CD8-positive, alpha-beta memory T cell (primary cell): ENCODE data around the gene EPS15. TPM values are rescaled to one million over a fixed set of nuclear protein-coding genes. Genes with fewer than 3 reads are reported as not detected.

Source experiments
- CTCF ChIA-PET: fragments of 350-600 bp; sonication (Branson Sonifier 250); formaldehyde crosslinking; loops from one replicate; lab custom pipeline; 2021; ENCODE audit warnings: antibody characterized with exemption; lab: Charles Lee
- POLR2A ChIA-PET: fragments of 350-600 bp; sonication (Branson Sonifier 250); formaldehyde crosslinking; loops from one replicate; lab custom pipeline; 2021; ENCODE audit warnings: antibody characterized with exemption; lab: Charles Lee
- DNase-seq, 5 donors: peaks; one replicate each; pipeline versions ENCODE4 v3.0.0 to v3.0.0-alpha.2; 2020 to 2022; ENCODE audit warnings: mixed read lengths in 1 of 5
- H3K27ac ChIP-seq: one replicate; pipeline ENCODE4 v1.7.0; 2013; ENCODE audit warnings: low read depth, mild to moderate bottlenecking, low read length, moderate library complexity
- H3K27me3 ChIP-seq: 2 replicates; pipeline ENCODE4 v1.7.0; 2013; ENCODE audit warnings: low read length, mild to moderate bottlenecking; ENCODE audit not compliant: insufficient read depth, poor library complexity, severe bottlenecking
- H3K36me3 ChIP-seq: 2 replicates; pipeline ENCODE4 v1.7.0; 2013; ENCODE audit warnings: mild to moderate bottlenecking, low read length, moderate library complexity; ENCODE audit not compliant: insufficient read depth
- H3K4me1 ChIP-seq: 2 replicates; pipeline ENCODE4 v1.7.0; 2013; ENCODE audit warnings: mild to moderate bottlenecking, low read length, moderate library complexity; ENCODE audit not compliant: insufficient read depth
- H3K4me3 ChIP-seq: 2 replicates; pipeline ENCODE4 v1.7.0; 2013; ENCODE audit warnings: mild to moderate bottlenecking, low read length
- H3K9me3 ChIP-seq: 2 replicates; pipeline ENCODE4 v1.7.0; 2013; ENCODE audit warnings: mild to moderate bottlenecking, low read length
- H3K27ac Mint-ChIP-seq, 8 donors: one replicate each; pipeline ENCODE4 v1.8.0; 2020 to 2021; ENCODE audit warnings: mixed read lengths in 8 of 8, mild to moderate bottlenecking in 6 of 8, inconsistent platforms in 3 of 8, moderate library complexity in 3 of 8
- H3K27me3 Mint-ChIP-seq, 2 donors: one replicate each; pipeline ENCODE4 v1.8.0; 2020 to 2021; ENCODE audit warnings: mixed read lengths in 2 of 2, mild to moderate bottlenecking in 1 of 2, moderate library complexity in 1 of 2
- H3K36me3 Mint-ChIP-seq, 3 donors: one replicate each; pipeline ENCODE4 v1.8.0; 2020 to 2021; ENCODE audit warnings: mixed read lengths in 3 of 3, inconsistent platforms in 1 of 3, mild to moderate bottlenecking in 1 of 3
- H3K4me1 Mint-ChIP-seq, 3 donors: one replicate each; pipeline ENCODE4 v1.8.0; 2020 to 2021; ENCODE audit warnings: mixed read lengths in 3 of 3, inconsistent platforms in 1 of 3, mild to moderate bottlenecking in 1 of 3
- H3K4me3 Mint-ChIP-seq, 7 donors: one replicate each; pipeline ENCODE4 v1.8.0; 2020 to 2021; ENCODE audit warnings: mixed read lengths in 7 of 7, mild to moderate bottlenecking in 6 of 7, moderate library complexity in 4 of 7, inconsistent platforms in 2 of 7
- H3K9me3 Mint-ChIP-seq, 5 donors: one replicate each; pipeline ENCODE4 v1.8.0; 2020 to 2022; ENCODE audit warnings: mixed read lengths in 5 of 5, mild to moderate bottlenecking in 3 of 5, moderate library complexity in 2 of 5, inconsistent platforms in 1 of 5
- polyA plus RNA-seq: library from polyadenylated mRNA; unstranded; fragments of 300-500 nt; fragmentation: Illumina TruSeq; gene quantifications from one replicate; pipeline ENCODE4 v1.2.3, GENCODE V29; 2021
- total RNA-seq, 2 experiments: library from RNA; stranded (reverse); gene quantifications; one replicate each; pipeline ENCODE4 v1.2.3, GENCODE V29; 2021

The EPS15 gene
- total and polyA plus RNA-seq, 3 experiments from 2014 or later = 59.6 to 112 (median 108) TPM

GRCh38 chr1:51432146-51432545 is 86.9 kb downstream of the EPS15 start:
- Histone ChIP-seq H3K27ac (no peak overlapping the region), H3K4me1 (peaks cover 26% of the 10 kb centered on the region), H3K4me3 (no peak overlapping the region), H3K9me3 (no peaks in the 10 kb centered on the region), H3K36me3 (peaks cover 10% of the 10 kb centered on the region), H3K27me3 (no peaks in the 10 kb centered on the region)
- Mint-ChIP-seq H3K36me3 (peaks cover 19 to 56% (median 35%) of the 10 kb centered on the region in 3 donors), H3K4me1 (peaks cover 35 to 51% (median 47%) of the 10 kb centered on the region in 3 donors), H3K9me3 (peaks cover 4 to 11% (median 7%) of the 10 kb centered on the region in 5 donors), H3K4me3 (no peak overlapping the region), H3K27me3 (peaks cover 0 to 2% of the 10 kb centered on the region in 2 donors), H3K27ac (peak overlapping the region in 3 of 8 donors; percentile 66 to 86 (median 68))
- CTCF ChIA-PET = interaction anchor here (0.8 to 1.0 kb wide), 2 partner anchors 26 to 136 kb away, joined by 3 read pairs; no protein-coding TSS in a partner anchor
- POLR2A ChIA-PET = no interaction called here
- DNase-seq = no peak

- Histone ChIP-seq H3K27ac (no peak overlapping the region), H3K27me3 (no peaks in the 10 kb centered on the region), H3K36me3 (peaks cover 10% of the 10 kb centered on the region), H3K9me3 (no peaks in the 10 kb centered on the region), H3K4me3 (no peak overlapping the region), H3K4me1 (peaks cover 8% of the 10 kb centered on the region)
- peaks cover 17 to 43% (median 26%) of the 10 kb centered on the region in 3 donors for H3K4me1 Mint-ChIP-seq
- H3K27ac Mint-ChIP-seq = no peak overlapping the region
- no peak for DNase-seq
- peaks cover 0 to 2% of the 10 kb centered on the region in 2 donors for H3K27me3 Mint-ChIP-seq
- H3K36me3 Mint-ChIP-seq = peaks cover 22 to 68% (median 30%) of the 10 kb centered on the region in 3 donors
- H3K9me3 Mint-ChIP-seq = peaks cover 4 to 12% (median 7%) of the 10 kb centered on the region in 5 donors
- POLR2A ChIA-PET = no interaction called here
- no peak overlapping the region for H3K4me3 Mint-ChIP-seq
- CTCF ChIA-PET = interaction anchor here (3.3 kb wide), 1 partner anchor 107 kb away, joined by 9 read pairs; no protein-coding TSS in a partner anchor
These were observed 91.6 kb downstream of the EPS15 start for GRCh38 chr1:51427438-51427837.

GRCh38 chr1:51425955-51426354 is 93.1 kb downstream of the EPS15 start:
- H3K27ac Mint-ChIP-seq = peak overlapping the region in 3 of 8 donors; percentile 33 to 75 (median 69)
- H3K27me3 Mint-ChIP-seq = peaks cover 0 to 2% of the 10 kb centered on the region in 2 donors
- H3K27me3 ChIP-seq = no peaks in the 10 kb centered on the region
- no peak overlapping the region for H3K4me3 ChIP-seq
- H3K4me1 ChIP-seq = peaks cover 8% of the 10 kb centered on the region
- peaks cover 22 to 68% (median 38%) of the 10 kb centered on the region in 3 donors for H3K36me3 Mint-ChIP-seq
- CTCF ChIA-PET = no interaction called here
- DNase-seq = no peak
- H3K9me3 ChIP-seq = no peaks in the 10 kb centered on the region
- no peak overlapping the region for H3K4me3 Mint-ChIP-seq
- no peak overlapping the region for H3K27ac ChIP-seq
- POLR2A ChIA-PET = interaction anchor here (0.7 kb wide), 1 partner anchor 191 kb away, joined by 3 read pairs; no protein-coding TSS in a partner anchor
- H3K36me3 ChIP-seq = peaks cover 14% of the 10 kb centered on the region
- H3K9me3 Mint-ChIP-seq = peaks cover 4 to 12% (median 7%) of the 10 kb centered on the region in 5 donors
- peaks cover 23 to 48% (median 41%) of the 10 kb centered on the region in 3 donors for H3K4me1 Mint-ChIP-seq

GRCh38 chr1:51425273-51425672 is 93.8 kb downstream of the EPS15 start:
- Mint-ChIP-seq H3K9me3 (peaks cover 4 to 12% (median 7%) of the 10 kb centered on the region in 5 donors), H3K4me3 (no peak overlapping the region), H3K36me3 (peaks cover 22 to 75% (median 44%) of the 10 kb centered on the region in 3 donors), H3K27me3 (peaks cover 0 to 2% of the 10 kb centered on the region in 2 donors), H3K4me1 (peaks cover 27 to 54% (median 47%) of the 10 kb centered on the region in 3 donors), H3K27ac (peak overlapping the region in 2 of 8 donors; percentile 5 to 10)
- H3K9me3 ChIP-seq = no peaks in the 10 kb centered on the region
- H3K27me3 ChIP-seq = no peaks in the 10 kb centered on the region
- DNase-seq = no peak
- POLR2A ChIA-PET = interaction anchor here (0.7 kb wide), 1 partner anchor 190 kb away, joined by 3 read pairs; no protein-coding TSS in a partner anchor
- H3K4me3 ChIP-seq = no peak overlapping the region
- peaks cover 17% of the 10 kb centered on the region for H3K36me3 ChIP-seq
- no peak overlapping the region for H3K27ac ChIP-seq
- CTCF ChIA-PET = no interaction called here
- peaks cover 4% of the 10 kb centered on the region for H3K4me1 ChIP-seq

- H3K4me3 Mint-ChIP-seq = no peak overlapping the region
- no peaks in the 10 kb centered on the region for H3K27me3 ChIP-seq
- peaks cover 20 to 80% (median 48%) of the 10 kb centered on the region in 3 donors for H3K36me3 Mint-ChIP-seq
- POLR2A ChIA-PET = no interaction called here
- H3K4me1 Mint-ChIP-seq = peaks cover 33 to 58% (median 50%) of the 10 kb centered on the region in 3 donors
- no peak overlapping the region for H3K4me3 ChIP-seq
- CTCF ChIA-PET = interaction anchor here (1.0 kb wide), 1 partner anchor 15 kb away, joined by 4 read pairs; no protein-coding TSS in a partner anchor
- peaks cover 17% of the 10 kb centered on the region for H3K36me3 ChIP-seq
- H3K27ac ChIP-seq = peak overlapping the region; percentile 38
- no peaks in the 10 kb centered on the region for H3K9me3 ChIP-seq
- peak overlapping the region in 4 of 8 donors; percentile 35 to 70 (median 46) for H3K27ac Mint-ChIP-seq
- DNase-seq = no peak
- H3K9me3 Mint-ChIP-seq = peaks cover 4 to 11% (median 6%) of the 10 kb centered on the region in 5 donors
- no peaks in the 10 kb centered on the region for H3K27me3 Mint-ChIP-seq
- no peaks in the 10 kb centered on the region for H3K4me1 ChIP-seq
These were observed 95.8 kb downstream of the EPS15 start for GRCh38 chr1:51423073-51423821.

GRCh38 chr1:51422367-51423072 is 96.5 kb downstream of the EPS15 start:
- Histone ChIP-seq H3K9me3 (no peaks in the 10 kb centered on the region), H3K36me3 (peaks cover 10% of the 10 kb centered on the region), H3K27ac (no peak overlapping the region), H3K4me3 (no peak overlapping the region), H3K27me3 (no peaks in the 10 kb centered on the region), H3K4me1 (no peaks in the 10 kb centered on the region)
- no peak for DNase-seq
- ChIA-PET CTCF (interaction anchor here (1.0 to 1.1 kb wide), 2 partner anchors 14 to 72 kb away, joined by 3 to 4 read pairs; no protein-coding TSS in a partner anchor), POLR2A (no interaction called here)
- H3K4me3 Mint-ChIP-seq = no peak overlapping the region
- H3K9me3 Mint-ChIP-seq = peaks cover 0 to 5% (median 0%) of the 10 kb centered on the region in 5 donors
- no peaks in the 10 kb centered on the region for H3K27me3 Mint-ChIP-seq
- peak overlapping the region in 3 of 8 donors; percentile 19 to 83 (median 73) for H3K27ac Mint-ChIP-seq
- H3K36me3 Mint-ChIP-seq = peaks cover 13 to 80% (median 48%) of the 10 kb centered on the region in 3 donors
- peaks cover 39 to 64% (median 57%) of the 10 kb centered on the region in 3 donors for H3K4me1 Mint-ChIP-seq

- Histone ChIP-seq H3K27me3 (no peaks in the 10 kb centered on the region), H3K9me3 (no peaks in the 10 kb centered on the region), H3K36me3 (peaks cover 7% of the 10 kb centered on the region), H3K27ac (no peak overlapping the region), H3K4me3 (no peak overlapping the region), H3K4me1 (no peaks in the 10 kb centered on the region)
- DNase-seq = peak in 2 of 5 donors; percentile 8 to 22
- Mint-ChIP-seq H3K4me3 (no peak overlapping the region), H3K36me3 (peaks cover 8 to 76% (median 44%) of the 10 kb centered on the region in 3 donors), H3K9me3 (no peaks in the 10 kb centered on the region), H3K27ac (peak overlapping the region in 1 of 8 donors; percentile 53), H3K4me1 (peaks cover 40 to 62% (median 61%) of the 10 kb centered on the region in 3 donors), H3K27me3 (no peaks in the 10 kb centered on the region)
- ChIA-PET POLR2A (no interaction called here), CTCF (interaction anchor here (1.1 kb wide), 1 partner anchor 73 kb away, joined by 3 read pairs; no protein-coding TSS in a partner anchor)
These were observed 97.1 kb downstream of the EPS15 start for GRCh38 chr1:51421964-51422363.
